ENCODE results near the gene INPP4B.
"Not testable (repeated sequence)": the region's sequence is repeated elsewhere in the genome, so short reads cannot be mapped to it uniquely, and the experiment has no call there.

Gene INPP4B

DNA sequence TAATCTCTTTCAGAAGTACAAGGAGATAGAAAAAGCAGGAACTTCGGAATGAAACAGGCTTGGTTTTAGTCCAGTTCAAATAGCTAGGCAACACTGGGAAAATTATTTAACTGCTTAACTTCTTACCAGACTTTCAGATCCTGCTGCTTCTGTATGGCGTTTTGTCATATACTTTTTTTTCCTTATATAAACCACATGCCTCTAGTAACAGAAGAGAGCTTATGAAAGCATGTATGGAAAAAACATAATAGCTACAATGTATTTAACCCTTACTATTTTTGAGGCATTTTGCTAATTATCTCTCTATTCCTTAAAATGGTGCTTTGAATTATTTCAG lies 439.6 kb downstream of the INPP4B start:
- DNase-seq = no peak

DNA sequence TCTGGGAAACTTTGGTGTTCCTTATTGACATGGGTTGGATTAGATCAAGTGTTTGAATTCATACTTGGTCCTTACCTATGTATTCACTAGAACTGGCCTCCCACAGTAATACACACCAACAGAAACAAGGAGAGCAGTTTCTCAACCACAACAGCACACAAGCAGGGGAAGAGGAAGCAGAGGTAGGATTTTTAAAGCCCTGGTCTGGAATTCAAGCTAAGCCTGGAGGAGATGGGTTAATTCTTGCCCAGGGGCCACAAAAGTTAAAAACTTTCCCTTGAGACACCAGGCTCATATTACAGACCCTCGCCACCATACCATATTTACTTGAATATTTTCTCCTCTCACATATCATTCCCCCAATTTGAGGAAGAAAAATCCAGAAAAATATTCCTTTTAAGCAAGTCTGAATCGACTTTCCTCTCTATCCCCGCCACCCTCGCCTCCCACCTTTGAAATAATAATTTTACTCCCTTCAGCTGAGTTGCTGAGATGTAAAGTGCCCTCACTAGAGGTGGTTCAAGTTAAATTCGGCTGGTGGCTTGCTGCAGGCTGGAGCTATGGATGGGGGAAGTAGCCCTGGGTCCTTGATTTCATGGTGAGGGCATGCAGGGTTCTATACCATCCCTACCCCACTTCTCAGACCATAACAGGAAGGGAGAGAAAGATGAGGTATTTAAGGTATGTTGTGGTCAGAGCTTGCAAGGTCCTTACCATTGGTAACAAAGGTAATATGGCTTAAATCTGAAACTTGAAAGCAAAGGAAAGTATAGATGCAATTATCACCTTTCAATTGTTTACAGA lies 440.2 kb downstream of the INPP4B start:
- no peak for DNase-seq

DNA sequence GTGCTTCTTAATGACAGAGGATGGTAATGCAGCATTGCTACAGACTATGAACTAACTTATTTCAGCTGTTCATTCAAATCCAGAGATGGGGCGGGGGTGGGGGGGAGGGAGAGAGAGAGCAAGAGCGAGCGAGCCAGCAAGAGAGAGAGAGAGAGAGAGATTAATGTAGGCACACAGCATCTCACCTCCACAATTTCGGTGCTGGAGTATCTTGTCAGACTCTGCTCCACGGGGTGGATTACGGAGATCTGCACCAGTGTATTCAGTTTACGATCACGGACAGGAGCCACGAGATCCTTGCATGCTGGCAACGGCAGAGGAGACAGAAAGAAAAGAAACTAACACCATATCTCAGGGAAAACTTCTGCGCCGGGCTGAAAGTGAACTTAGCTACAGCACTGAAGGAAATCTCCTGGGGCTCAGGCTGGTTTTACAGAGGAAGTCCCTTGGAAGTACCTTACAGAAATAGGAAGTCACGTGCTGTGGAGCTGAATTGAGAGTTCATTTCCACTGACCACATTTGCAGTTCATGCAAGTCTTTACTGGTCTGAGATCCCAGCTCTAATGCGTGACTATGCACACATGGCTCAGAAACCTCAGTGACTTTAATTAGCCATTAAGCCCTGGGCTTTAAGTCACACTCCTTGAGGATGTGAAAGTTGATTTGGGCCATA lies 440.9 kb downstream of the INPP4B start:
- DNase-seq = peak; percentile 33 to 63

DNA sequence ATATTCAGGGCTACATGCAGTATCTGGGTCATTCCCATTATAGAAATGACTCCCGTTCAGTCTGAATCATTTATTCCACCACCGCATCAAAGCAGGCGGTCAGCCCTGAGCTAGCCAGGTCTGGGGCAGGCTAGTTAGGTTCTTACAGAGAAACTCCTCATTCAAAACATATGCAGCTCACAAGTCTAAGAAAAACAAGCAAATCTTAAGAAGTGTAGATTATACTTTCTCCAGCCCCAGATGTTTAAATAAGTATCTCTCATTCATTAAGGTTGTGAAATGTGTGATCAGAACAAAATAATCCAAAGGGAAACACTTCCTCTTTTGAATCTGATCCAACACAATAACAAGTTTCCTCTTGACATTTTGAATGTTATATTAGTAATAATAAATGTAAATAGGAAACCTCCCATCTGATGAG lies 441.9 kb downstream of the INPP4B start:
- no peak for DNase-seq

DNA sequence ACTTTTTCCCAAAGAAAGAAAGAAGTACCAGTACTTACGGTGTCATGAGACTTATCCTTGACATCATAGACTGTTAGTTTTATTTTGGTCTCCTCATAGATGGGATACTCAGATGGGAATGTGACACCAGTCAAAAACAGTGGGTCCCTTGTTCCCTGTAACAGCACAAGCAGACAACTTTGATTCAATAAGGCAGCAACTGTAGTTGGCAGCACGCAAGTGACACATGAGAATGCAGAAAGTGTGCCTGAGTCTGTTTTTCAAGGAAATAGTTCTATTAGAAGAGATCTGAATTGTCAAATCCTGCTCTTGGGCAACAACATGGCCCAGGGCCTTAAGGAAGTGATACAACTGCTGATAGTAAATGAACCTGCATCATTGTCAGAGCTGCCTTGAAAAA lies 443.2 kb downstream of the INPP4B start:
- no peak for DNase-seq

DNA sequence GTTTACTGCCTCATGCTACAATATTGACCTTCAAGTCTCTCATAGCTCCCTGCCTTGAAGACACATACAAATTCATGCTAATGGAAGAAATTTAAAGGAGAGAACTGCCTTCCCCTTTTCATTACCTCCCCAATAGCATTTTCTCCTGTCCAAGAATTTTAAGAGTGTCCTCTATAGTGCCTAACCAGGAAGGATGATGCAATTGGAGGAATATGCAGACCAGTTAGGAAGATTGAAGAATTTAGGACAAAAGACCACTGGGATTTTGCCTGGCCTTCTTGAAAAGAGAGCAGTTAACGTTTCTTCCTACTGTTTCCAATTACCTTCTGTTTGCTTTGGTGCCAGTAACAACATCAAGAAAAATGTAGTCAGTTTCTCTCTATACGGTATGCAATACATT lies 443.9 kb downstream of the INPP4B start:
- DNase-seq = no peak

DNA sequence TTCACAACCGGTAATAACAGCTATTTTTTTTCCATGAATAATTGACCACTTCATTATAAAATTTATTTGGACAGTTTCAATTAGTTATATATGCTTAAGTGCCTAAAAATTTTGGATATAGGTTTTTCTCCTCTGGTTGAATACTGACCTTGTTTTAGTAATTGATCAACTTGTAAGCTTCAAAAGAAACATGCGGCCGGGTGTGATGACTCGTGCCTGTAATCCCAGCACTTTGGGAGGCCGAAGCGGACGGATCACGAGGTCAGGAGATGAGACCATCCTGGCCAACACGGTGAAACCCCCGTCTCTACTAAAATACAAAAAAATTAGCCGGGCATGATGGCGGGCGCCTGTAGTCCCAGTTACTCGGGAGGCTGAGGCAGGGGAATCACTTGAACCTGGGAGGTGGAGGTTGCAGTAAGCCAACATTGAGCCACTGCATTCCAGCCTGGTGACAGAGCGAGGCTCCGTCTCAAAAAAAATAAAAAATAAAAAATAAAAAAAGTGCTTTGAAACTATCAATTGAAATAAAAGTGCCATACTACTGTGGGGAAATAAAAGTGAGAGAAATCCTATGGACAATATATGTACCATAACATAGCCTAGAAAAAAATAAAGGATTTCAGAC lies 448.6 kb downstream of the INPP4B start:
- DNase-seq = not testable (repeated sequence)

DNA sequence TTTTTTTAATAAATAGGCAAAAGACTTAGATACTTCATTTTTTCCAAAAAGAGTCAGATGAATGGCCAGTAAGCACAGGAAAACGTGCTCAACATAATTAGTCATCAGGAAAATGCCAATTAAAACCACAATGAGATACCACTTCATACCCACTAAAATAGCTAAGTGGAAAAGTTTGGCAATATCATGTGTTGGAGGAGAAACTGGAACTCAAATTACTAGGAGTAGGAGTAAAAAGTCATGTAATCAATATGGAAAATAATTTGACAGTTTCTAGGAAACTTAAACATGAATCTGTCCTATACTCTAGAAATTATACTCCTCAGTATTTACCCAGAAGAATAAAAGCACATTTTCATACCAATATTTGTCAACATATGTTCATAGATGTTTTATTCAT lies 449.8 kb downstream of the INPP4B start:
- no peak for DNase-seq

DNA sequence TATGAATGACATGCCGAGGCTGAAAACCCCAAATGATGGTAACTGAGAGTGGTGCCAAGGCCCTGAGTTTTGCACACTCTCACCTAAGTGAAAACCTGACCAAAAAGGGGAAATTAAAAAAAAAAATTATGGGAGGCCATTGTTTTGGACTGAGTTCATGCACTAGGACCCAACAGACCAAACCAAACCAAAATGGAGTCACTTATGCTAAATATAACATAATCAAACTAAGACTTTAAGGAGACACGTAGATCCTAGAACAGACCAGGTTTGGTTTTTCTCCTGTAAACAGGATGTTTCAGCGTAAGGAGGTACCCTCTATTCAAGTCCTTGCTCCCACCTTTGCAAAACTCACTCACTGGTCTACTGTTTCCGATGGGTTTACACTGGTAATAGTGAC lies 453.0 kb downstream of the INPP4B start:
- no peak for DNase-seq

DNA sequence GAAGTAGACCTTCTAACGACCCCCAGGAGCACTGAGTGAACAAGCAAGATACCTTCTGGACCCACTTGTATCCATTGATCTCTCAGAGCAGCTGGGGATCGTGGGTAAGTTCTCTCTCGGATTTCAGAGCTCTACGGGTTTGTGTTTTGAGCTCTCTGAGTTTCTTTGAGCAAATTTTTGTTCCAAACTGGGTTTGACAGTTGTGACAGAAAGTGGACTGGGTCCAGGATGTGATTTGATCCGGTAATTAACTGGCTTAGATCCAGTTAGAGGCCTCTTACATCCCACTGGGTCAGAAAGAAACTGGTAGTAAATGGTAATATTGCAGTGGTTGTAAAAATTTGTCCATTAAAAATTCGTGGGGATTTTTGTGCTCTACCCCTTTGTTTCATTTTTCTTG lies 459.2 kb downstream of the INPP4B start:
- DNase-seq = no peak

DNA sequence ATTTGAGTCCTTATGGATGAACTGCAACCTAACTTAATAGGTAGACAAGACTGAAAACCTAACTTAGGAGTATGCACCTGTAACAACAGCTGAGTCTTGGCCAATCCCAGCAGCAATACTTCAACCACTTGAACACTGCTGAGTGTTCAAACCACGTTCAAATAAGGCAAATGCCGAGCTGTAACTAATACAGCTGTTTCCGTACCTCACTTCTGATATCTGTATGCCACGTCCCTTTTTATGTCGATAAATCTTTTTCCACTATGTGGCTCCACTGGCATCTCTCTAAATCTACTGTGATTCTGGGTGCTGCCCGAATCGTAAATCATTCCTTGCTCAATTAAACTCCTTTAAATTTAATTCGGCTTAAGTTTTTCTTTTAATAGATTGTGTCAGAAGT lies 459.7 kb downstream of the INPP4B start:
- DNase-seq = peak in 1 of 2 donors; percentile 39

DNA sequence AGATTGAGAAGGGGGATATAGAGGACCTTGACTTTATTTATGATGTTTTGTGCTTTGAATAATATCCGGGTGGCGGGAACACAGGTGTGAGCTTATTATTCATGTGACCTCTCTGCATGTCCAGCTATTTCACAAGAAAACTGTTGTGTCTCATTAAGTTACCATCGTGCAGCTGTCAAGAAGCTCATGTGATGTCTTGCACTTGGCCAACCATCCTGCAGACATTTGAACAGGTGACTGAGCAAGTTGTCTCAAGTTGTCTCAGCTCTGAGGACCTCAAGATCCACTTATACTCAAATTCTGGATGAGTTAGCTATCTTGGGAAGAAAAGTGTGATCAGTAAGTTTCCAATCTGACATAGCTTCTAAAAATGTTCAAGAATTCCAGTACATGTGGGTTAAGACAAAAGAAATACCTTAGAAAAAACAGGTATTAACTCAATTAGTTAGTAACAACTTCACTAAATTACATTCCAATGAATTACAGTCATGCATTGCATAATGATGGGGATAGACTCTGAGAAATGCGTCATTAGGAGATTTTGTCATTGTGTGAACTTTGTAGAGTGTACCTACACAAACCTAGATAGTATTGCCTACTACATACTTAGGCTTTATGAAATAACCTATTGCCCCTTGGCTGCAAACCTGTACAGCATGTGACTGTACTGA lies 462.2 kb downstream of the INPP4B start:
- DNase-seq = no peak

DNA sequence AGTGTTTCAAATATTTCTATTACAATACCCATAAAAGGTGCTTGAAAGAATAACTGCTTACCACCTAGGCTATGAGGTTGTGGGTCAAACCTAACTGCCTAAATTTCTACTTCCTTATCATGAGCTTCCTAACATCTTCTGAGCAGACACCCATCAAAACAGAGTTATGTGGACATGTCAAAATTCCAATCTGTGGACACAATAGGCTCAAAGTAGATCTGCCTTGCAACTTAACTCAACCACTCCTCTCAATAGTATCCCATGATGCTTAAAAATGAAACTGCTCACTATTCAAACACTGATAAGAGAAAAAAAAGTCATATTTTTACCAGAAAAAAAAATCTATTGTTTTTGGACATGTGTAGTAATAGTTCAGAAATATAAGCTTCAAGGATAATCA lies 462.7 kb downstream of the INPP4B start:
- no peak for DNase-seq

DNA sequence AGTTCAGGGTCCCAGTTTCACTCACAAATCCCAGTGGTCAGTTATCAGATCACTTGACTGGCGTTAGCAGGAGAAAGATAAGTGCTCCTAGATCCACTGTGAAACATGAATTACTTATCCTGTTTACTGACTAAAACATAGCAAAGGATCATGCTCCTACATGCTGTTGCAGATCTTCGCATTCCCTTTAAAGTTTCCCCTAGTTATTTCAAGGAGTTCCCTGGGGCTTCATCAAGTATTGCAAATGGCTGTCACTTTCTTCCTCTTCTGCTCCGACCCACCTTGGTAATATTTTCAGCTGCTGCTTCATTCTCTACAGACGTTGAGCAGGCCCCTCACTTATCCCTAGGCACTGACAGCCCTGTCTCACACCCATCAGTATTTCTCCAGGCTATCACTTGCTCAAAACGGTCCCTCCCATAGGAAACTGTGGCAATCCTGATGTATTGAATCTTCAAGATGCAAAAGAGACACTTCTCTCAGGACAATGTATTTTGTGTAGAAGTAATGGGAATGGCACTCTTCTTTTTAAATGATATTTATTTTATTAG lies 466.0 kb downstream of the INPP4B start:
- DNase-seq = no peak

DNA sequence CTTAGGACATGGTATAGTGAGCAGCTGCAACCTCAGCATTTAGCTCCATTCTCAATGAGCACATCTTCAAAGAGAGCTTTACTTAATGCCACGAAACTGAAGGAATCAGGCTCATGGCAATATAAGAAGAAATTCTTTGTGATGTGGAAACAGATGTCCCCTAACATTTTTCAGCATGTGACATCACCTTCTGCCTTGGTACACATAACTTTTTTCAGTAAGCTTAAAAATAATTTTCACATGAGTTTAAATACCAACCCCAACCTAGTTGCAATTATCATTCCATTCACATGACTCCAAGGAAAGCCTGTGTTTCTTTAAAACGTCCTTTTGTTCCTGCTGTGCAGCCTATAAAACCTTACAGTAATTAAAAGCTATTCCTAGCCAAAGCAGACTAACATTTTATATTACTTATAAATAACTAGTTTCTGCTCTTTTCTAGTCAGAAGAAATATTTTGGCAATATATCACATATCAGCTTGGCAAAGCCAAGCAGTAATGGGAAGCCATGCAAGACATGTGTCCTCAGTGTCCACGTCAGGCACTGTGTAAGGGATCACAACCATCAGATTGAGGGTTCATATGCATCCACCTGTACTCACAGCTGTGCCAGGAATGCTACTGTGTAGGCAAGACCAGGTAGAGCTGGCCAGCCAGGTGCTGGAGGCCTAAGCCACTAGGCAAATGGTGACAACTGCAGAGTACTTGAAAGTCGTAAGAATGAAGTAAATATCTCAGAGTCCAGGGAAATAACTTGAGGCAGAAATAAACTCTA lies 466.6 kb downstream of the INPP4B start:
- DNase-seq = no peak

DNA sequence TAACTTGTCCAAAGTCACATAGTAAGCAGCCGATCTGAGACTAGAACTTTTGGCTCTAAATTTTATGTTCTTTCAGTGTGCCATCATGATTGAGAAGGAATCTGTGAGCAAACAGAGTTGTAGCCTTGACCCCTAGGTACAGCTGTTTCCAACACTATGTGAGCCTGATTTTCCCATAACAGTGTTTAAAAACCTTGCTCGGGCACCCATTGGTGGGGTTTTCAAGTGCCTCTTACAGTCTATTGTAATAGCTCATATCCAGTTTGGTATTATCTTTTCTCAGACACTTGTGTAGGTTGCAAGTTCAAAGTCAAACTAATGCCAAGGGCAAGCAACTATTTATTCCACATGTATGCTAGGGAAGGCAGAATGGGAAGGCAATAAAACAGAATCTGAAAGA lies 467.9 kb downstream of the INPP4B start:
- no peak for DNase-seq

DNA sequence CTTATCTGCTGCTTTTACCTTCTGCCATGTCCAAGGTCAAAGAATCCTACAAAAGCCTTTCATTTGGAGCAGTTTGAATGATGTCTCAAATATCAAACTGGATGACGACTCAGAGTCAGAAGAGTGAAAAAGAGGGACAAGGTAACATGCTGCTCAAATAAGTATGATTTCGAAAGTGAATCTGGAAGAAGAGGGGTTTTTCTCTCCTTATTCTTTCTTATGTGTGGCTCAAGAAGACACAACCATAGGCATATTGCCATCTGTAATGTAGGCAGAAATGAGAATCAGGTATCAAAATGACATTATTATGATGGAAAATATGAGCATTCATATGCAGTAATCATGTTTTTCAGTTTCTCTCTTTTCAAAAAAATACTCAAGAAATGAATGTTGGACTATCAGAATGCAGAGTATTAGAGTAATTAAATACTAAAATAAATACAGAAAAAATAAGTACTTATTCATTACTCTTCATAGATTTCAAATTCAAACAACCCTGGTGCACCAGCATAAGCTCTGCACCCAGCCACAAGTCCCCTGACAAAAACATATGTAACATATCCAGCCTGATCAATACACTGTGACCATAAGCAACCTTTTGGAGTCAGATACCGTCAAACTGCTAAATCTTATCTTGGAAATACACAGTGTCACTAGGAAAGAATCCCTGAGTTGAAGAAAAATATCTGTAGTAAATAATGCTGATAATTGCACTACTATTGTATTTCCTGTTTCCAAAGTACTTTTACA lies 468.6 kb downstream of the INPP4B start:
- DNase-seq = peak in 1 of 2 donors; percentile 44

DNA sequence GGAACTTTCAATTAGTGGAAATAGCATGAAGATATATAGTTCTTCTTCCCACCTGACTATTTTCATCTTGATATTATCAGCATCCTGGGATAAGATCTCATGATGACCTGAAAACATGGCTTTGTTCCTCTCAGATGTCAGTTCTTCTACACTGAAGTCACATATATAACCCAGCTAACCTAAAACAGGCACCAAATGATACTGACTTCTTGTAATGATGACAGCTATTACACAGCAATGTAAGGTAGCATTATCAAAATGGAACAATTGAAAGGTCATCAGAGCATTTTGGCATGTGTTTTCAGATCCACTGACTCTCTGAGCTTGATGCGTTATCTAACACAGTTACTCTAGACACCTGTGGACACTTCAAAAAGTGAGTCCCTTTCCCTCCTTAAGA lies 469.9 kb downstream of the INPP4B start:
- DNase-seq = no peak

DNA sequence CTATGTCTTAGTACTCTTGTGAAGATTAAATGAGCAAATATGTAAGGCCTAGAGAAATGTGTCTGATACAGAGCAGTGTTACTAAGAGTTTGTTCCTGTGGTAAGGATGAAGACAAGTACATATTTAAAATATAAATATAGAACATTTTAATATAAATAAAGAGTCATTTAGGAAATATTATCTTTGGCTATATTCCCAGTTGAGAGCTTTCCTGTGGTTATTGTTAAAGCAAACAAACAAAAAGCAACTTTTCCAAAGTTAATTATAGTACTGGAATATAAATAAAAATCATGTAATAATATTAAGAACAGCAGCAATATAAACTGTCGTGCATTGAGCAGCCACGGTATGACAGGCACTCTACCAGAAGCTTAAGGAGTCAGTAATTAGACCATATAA lies 472.5 kb downstream of the INPP4B start:
- DNase-seq = no peak

DNA sequence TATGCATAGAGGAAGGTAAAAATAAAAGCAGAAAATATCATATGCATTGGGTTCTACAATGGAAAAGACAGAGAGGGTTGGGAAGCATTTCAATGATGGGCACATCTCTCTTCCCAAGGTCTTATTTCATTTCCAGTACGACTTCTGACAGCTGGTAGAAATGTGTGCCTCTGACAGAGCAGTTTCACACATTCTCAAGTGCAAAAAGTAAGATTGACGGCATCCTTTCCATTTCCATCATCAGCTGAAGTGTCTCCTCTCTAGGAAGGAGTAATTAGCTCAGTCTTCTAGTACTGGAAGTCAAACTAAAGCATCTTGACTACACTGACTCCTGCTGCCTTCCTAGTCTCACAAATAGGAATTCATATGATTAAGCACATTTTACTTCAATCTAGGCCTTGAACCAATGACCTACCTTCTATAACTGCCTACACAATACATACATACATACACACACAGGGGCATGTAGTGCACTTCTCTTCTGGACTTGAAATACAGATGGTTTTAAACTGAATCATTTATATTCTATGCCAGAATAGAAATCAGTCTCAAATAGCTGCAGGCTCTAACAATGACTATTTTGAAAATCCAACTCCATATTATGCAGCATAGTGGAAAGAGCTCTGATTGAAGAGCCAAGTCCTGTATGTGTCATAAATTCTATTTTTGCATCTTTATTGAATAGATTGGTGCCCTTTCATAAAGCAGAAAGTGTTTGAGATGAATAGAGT lies 473.4 kb downstream of the INPP4B start:
- DNase-seq = no peak

DNA sequence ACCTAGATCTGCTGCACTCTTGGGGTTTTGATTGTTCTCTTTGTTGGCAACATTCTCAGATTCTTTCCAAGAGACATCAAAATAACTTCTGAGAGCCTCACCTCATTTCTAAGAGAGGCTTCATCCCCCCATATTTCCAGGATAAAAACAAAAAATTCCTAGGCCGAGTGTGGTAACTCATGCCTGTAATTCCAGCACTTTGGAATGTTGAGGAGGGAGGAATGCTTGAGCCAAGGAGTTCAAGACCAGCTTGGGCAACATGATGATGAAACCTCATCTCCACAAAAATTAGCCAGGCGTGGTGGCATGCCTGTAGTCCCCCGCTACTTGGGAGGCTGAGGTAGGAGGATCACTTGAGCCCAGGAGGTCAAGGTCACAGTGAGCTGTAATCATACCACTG lies 477.0 kb downstream of the INPP4B start:
- DNase-seq = no peak
